ENCODE data around the gene CPE.

Gene CPE

GRCh38 chr4:165367040-165367439, 11.8 kb upstream of the CPE start:
- DNase-seq, result no peak

GRCh38 chr4:165368114-165368513, 10.7 kb upstream of the CPE start:
- no peak for DNase-seq

- no peak for DNase-seq
These were observed 10.2 kb upstream of the CPE start for GRCh38 chr4:165368567-165368966.

GRCh38 chr4:165369522-165369921, 9.3 kb upstream of the CPE start:
- no peak for DNase-seq

DNA sequence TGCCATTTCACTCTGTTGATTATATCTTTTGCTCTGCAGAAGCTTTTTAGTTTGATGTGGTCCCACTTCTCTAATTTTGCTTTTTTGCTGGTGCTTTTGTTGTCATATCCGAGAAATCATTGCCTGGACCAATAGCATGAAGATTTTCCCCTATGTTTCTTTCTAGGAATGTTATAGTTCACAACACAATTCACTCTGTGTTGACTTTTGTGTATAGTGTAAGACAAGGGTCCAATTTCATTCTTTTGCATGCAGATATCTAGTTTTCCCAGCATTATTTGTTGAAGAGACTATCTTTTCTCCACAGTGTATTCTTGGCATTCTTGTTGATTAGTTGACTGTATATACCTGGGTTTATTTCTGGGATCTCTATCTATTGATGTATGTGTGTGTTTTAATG, 8.3 kb upstream of the CPE start:
- no peak for DNase-seq

DNA sequence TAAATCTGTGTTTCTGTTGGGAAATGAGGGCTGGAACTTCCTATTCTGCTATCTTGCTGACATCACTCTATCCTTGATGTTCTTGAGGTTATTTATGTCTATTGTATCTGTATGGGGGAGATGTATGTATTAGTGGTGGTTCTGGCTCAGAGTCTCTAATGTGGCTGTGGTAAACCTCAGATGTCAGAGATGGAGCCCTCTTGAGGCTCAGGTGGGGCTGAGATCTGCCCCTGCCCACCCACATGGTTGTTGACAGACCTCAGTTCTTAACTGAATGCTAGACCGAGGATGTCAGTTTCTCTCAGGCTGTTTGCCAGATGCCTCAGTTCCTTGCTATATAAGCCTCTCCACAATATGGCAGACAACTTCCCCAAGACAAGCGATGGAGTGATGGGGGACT, 3.3 kb upstream of the CPE start:
- no peak for DNase-seq

DNA sequence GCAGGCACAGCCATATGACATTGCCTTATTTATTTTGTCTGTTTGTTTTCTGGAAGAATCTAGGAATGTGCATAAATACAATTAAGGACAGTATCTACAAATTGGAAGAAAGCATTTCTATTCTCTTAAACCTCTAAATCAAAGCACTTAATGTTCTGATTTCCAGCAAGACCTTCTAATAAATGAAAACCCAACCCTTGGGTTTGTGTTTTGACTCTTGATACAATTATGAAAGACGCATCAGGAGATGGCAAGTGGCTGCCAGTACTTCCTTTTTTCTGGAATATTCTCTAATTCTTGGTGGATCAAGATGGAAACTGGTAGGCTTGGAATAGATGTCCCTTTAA, 437 bp upstream of the CPE start:
- no peak for DNase-seq

DNA sequence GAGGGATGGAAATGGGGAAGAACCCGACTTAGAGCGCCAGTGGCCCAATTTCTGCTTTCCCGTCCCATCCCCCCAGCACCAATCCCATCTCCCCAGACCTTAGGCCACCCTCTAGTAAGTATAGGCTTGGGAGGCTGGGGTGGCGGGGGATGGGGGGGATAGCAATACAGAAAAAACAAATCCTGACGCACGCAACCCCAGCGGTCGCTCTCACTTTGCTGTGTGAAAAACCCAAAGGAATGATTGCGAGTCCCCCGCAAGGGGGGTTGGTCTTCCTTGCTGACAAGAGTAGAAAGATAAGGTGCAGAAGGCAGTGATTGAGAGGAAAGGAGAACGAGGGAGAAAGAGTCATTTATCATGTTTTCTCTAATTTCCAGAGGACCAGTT, 863 bp downstream of the CPE start:
- no peak for DNase-seq

GRCh38 chr4:165380805-165381204, 2.0 kb downstream of the CPE start:
- DNase-seq, result no peak

DNA sequence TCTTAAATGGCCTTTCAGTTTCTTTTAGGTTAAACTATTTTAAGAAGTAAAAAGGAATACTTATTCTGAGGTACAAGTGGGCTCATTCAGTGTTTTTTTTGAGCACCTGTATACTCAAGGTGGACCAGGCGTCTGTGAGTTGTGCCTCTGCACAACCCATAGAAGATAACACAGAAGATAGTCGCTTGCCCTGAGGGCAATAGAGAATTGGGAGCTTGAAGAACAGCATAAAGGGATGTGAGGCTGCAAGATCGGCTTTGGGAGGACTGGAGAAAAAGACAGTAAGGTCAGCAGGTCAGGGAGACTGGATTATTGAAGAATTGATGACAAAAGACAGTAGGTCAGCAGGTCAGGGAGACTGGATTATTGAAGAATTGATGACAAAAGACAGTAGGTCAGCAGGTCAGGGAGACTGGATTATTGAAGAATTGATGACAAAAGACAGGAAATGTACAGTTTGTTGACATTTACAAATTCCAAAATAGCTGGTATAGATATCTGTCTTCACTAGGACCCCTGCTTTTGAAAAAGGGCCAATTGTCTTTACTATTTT, 3.1 kb downstream of the CPE start:
- no peak for DNase-seq

DNA sequence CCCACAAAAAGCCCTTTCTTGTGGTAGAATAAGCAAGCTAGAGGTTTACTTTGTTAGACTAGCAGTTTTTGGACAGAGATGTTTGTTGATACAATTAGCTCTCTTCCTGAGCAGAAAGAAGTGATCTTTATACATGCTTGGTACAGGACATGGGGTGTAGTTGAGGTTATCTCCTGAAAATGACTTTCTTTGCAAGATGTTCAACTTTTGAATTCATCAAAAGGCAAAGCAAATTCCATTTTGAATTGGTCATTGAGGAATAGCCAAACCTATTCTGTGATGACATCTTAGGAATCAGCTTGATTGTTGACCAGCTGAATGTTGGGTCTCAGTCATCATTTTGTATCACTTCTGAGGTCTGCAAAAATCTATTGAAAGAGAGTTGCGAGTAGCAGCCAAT, 3.8 kb downstream of the CPE start:
- DNase-seq, result no peak

GRCh38 chr4:165383591-165384073, 4.8 kb downstream of the CPE start:
- peak; percentile 50 for DNase-seq

GRCh38 chr4:165384186-165384585, 5.4 kb downstream of the CPE start:
- no peak for DNase-seq

DNA sequence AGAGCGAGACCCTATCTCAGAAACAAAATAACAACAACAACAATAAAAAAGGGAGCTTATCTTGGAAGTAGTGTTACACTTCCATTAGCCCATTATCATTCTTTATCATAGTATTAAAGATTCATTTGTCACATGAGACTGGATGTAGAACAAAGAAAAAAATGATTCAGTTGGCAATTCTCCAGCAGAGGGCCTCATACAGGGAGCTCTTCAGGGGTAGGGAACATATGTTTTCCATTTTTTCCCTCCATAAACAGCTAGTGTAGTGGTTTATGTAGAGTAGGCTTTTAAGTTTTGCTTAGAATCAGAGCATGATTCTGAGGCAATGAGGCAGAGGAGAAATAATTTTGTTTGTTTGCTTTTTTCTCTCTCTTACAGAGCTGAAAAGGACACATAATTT, 5.8 kb downstream of the CPE start:
- DNase-seq, result peak; percentile 82

DNA sequence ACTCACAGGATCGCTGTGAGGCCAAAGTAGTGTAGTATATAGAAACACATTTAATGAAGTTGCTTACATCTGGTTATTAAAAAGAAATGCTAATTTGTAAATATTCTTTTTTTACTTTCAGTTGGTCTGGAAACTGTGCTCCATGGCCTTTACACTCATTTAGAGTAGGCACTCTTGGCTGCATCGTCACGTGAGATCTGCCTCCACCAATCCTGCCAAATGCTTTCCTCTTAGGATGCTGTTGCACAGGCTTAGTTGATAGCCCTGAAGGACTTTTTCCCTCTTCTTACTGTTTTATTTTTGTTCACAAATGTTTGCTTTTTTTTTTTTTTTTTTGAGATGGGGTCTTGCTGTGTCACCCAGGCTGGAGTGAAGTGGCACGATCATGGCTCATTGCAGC, 6.3 kb downstream of the CPE start:
- DNase-seq, result no peak

DNA sequence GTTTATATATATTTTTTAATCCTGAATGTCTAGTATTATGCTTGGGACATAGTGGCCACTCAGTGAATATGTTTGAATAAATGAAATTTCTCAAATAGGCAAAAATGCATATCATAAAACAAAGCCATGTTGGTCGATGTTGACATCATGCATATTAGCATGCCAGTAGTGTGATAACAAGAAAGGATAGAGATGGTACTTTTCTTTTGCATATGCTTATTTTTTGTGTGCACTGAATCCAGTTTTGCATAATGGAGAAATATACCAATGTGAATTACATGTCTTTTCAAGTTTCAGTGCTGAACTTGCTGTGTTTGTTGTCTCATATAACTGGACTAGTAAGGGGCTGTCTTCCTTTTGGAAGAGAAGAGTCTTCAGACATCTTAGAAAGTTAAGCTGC, 7.5 kb downstream of the CPE start:
- DNase-seq, result no peak

DNA sequence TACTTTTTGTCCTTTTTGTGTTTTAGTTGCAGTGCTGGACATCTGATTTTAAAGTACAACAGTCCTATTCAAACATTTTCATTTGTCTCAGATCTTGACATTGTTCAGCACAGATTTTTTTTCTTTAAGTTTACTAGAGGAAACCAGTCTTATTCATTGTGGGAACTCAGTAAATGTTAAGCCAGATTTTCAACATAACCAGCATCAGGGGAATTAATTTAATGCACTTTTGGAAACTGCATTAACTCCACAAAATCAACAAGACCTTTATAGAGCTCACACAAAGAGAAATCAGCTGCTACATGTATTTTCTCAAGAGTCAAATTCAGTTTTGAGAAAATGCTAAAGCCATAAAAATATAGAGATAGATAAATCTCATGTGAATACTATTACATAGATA, 9.9 kb downstream of the CPE start:
- no peak for DNase-seq

DNA sequence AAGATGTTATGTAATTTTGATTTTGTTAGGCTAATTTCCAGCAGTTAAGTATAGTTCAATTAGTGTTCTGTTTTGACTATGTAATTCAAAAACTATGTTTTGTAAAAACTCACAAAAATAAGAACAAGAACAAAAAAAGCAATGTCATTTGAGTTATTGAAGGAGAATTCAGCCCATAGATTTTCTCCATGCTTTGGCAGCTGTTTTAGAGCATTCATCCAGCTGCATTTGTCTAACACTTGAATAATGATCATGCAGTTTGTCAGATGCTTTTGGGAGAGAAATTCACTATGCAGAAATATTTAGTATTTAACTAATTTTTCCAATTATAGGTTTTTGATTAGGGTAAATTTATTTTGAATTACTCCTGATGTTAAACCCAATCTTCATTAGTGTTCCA, 14.2 kb downstream of the CPE start:
- no peak for DNase-seq

- no peak for DNase-seq
These were observed 14.9 kb downstream of the CPE start for GRCh38 chr4:165393704-165394103.

DNA sequence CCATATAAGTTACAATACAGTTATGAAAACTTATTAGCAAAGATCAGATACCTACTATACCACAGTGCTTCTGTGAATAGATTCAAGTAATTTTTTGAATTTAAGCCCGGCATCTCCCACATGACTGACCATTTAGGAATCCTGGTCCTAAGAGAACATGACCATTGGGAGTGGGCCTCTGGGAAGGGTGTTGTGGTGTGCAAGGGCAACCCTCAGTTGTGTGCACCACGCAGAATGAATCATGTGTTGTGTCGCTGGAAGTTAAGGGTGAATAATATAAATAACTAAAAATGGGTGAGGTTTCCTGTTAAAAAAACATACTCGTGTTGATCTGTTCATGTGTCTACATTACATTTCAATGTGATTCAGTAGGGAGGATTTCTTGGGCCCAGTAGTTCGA, 15.5 kb downstream of the CPE start:
- peak; percentile 53 for DNase-seq

GRCh38 chr4:165398570-165398969, 19.8 kb downstream of the CPE start:
- no peak for DNase-seq

DNA sequence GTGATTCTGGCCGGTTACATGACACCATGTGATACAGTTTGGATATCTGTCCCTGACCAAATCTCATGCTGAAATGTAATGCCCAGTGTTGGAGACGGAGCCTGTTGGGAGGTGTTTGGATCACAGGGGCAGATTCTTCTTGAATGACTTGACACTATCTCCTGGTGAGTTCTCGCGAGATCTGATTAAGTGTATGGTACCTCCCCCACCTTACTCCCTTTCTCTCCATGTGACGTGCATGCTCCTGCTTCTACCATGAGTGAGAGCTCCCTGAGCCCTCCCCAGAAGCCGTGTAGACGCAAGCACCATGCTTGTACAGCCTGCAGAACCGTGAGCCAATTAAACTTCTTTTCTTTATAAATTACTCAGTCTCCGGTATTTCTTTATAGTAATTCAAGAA, 23.6 kb downstream of the CPE start:
- no peak for DNase-seq

DNA sequence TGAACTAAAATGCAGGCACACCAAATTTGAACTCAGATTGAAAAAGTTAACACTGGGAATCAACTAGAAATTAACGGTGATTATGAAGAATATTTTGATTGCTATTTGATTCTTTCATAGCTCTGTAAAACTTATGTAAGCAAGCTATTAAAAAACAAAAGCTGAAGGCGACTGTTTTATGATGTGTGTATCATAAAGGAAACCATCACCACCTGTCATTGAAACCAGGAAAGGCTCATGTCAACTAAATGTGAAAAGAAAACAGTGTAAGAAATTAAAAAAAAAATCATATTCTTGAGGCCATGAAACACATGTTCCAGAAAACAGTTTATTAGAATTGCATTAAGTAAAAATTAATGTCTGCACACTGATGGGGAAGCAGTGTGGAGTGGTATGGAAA, 24.2 kb downstream of the CPE start:
- no peak for DNase-seq

DNA sequence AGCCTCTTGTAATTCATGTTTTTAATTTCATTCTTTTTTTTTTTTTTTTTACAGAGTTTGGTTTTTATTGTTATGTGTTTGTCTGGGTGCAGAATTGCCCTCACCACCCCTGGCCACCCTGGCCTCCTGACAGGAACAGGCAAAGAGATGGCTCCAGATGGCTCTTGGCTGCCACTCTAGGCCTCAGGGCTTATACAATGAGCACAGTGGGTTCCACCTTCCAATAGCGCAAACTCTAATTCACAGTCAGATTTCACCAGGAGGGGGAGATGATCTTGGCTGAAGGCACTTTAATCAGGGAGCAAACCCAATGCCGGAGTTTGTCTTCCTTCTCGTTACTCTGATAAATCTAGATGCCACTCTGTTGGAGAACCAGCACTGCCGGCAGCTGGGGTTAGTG, 24.8 kb downstream of the CPE start:
- no peak for DNase-seq

DNA sequence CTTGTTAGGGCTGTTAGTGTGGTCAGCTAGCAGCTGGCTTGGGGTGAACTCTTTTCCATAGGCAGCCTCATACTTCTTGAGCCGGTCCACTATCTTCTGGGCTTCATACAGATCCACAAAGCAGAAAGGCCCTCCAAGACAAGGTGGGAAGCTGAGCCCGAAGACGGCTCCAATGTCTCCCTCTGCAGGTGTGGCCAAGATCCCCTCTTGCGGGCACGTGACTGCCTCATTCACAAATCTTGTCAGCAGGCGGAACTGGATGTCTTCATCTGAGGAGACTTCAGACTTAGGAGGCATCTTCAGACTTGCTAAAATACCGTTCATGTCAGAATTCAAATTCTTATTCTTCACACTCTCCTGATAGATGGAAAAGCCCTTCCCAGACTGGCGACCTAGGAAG, 25.3 kb downstream of the CPE start:
- no peak for DNase-seq

DNA sequence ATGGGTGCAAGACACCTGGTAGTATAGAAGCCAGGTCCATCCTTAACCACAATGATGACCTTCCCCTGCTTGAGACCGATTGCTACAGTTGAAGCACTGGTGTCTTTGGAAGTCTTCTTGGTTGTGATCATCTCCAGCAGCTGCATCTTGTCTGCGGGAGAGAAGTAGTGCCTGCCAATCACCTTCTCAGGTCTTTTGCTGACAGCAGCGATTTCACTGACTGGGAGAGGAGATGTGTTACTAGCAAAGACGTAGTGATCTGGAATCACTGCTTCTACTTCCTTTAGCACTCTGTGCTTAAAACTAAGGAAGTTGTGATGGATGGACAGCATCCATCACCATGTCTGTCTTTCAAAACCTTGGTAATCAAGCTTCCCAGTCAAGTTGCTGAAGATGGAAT, 25.9 kb downstream of the CPE start:
- DNase-seq, result no peak
